Lung (tissue), 12 donors: ENCODE results near the gene IL1RL1. TPM values are rescaled to one million over a fixed set of nuclear protein-coding genes. Genes with fewer than 3 reads are reported as not detected.
A peak's percentile ranks its signal among the peaks of the same experiment; 100 is the strongest.

Experiments used
- ATAC-seq: fragments of 200-7000 bp; cut with Tn5 transposase; one replicate; pipeline ENCODE4 v1.9.1; 2020; ENCODE audit warnings: moderate number of reproducible peaks; ENCODE audit not compliant: insufficient read depth, low FRiP score
- DNase-seq, 3 donors: peaks; one replicate each; pipeline ENCODE4 v3.0.0-alpha.2; 2013 to 2017
- H3K27ac ChIP-seq, 2 donors: one replicate each; pipeline ENCODE4 v1.5.1; 2013; ENCODE audit warnings: mild to moderate bottlenecking in 2 of 2, moderate library complexity in 2 of 2, control low read depth in 1 of 2, inconsistent platforms in 1 of 2, low read depth in 1 of 2, low read length in 1 of 2
- H3K27me3 ChIP-seq, 3 donors: one replicate each; pipeline ENCODE4 v1.5.1; 2013; ENCODE audit warnings: low read length in 2 of 3; ENCODE audit not compliant: control insufficient read depth in 3 of 3, insufficient read depth in 3 of 3
- H3K36me3 ChIP-seq, 4 donors: one replicate each; pipeline ENCODE4 v1.5.1; 2013; ENCODE audit warnings: low read length in 4 of 4, mild to moderate bottlenecking in 1 of 4, moderate library complexity in 1 of 4; ENCODE audit not compliant: control insufficient read depth in 4 of 4, insufficient read depth in 4 of 4
- H3K4me1 ChIP-seq, 5 donors: one replicate each; pipeline ENCODE4 v1.5.1; 2013; ENCODE audit warnings: low read length in 5 of 5, mild to moderate bottlenecking in 2 of 5, moderate library complexity in 1 of 5; ENCODE audit not compliant: control insufficient read depth in 5 of 5, insufficient read depth in 5 of 5
- H3K4me3 ChIP-seq: one replicate; pipeline ENCODE4 v1.5.1; 2013; ENCODE audit warnings: mild to moderate bottlenecking, control low read depth, moderate library complexity
- H3K9ac ChIP-seq, 2 donors: one replicate each; pipeline ENCODE4 v1.5.1; 2013; ENCODE audit warnings: low read length in 2 of 2, control low read depth in 1 of 2; ENCODE audit not compliant: insufficient read depth in 1 of 2
- H3K9me3 ChIP-seq, 4 donors: one replicate each; pipeline ENCODE4 v1.5.1; 2013; ENCODE audit warnings: low read length in 3 of 4, mild to moderate bottlenecking in 1 of 4, moderate library complexity in 1 of 4; ENCODE audit not compliant: control insufficient read depth in 4 of 4, insufficient read depth in 3 of 4
- CTCF ChIP-seq: IDR thresholded peaks from 2 replicates; pipeline ENCODE4 v1.5.1; 2012; ENCODE audit warnings: mild to moderate bottlenecking; ENCODE audit errors: control extremely low read depth, extremely low read depth
- WGBS, 2 donors: extraction: QIAGEN DNeasy Blood & Tissue Kit; methylation state at CpG; one replicate each; pipeline ENCODE4 v1.1.7; 2013; 5-methylcytosine and 5-hydroxymethylcytosine counted together
- polyA plus RNA-seq, 2 donors: library from polyadenylated mRNA; stranded (reverse); fragments of 200-250 nt; gene quantifications; one replicate each; pipeline ENCODE4 v1.2.1, GENCODE V29; 2013
- total RNA-seq, 2 donors: library from RNA; depleted of rRNA in 1 of 2; stranded (reverse); fragments of >200 nt in 1 of 2; gene quantifications; one replicate each; pipeline ENCODE4 v1.2.1, GENCODE V29; 2014 to 2021
- donor health status: control.
- donor health status: control.
- donor health status: Bipolar disorder and iron deficiency.
- donor health status: healthy.
- donor health status: DM: yes; HTN: yes; CAD: no.

Gene IL1RL1
- total and polyA plus RNA-seq, 4 donors: 1.5 to 383 (median 77.8) TPM

GRCh38 chr2:102277202-102277700 lies 34.1 kb upstream of the IL1RL1 start:
- no peaks in the 10 kb centered on the region for H3K27me3 ChIP-seq
- 89 to 96% methylated on average over 1 of the region's 1 CpG for WGBS, 2 donors
- H3K27ac ChIP-seq: no peak overlapping the region
- no peak overlapping the region for H3K4me3 ChIP-seq
- H3K9me3 ChIP-seq: peaks cover 0 to 7% (median 2%) of the 10 kb centered on the region in 4 donors
- no peak overlapping the region for H3K9ac ChIP-seq
- DNase-seq (no peak), ATAC-seq (no peak)
- TF ChIP-seq CTCF: no peak
- peaks cover 0 to 4% (median 0%) of the 10 kb centered on the region in 5 donors for H3K4me1 ChIP-seq
- H3K36me3 ChIP-seq: no peaks in the 10 kb centered on the region

GRCh38 chr2:102278720-102279390 lies 32.5 kb upstream of the IL1RL1 start:
- 75 to 83% methylated on average over 3 of the region's 3 CpGs for WGBS, 2 donors
- no peak for TF ChIP-seq CTCF
- Histone ChIP-seq H3K9ac (no peak overlapping the region), H3K36me3 (no peaks in the 10 kb centered on the region), H3K4me3 (no peak overlapping the region), H3K4me1 (peaks cover 0 to 4% (median 0%) of the 10 kb centered on the region in 5 donors), H3K27me3 (no peaks in the 10 kb centered on the region), H3K27ac (no peak overlapping the region), H3K9me3 (peaks cover 0 to 7% (median 2%) of the 10 kb centered on the region in 4 donors)
- ATAC-seq (no peak), DNase-seq (no peak)

GRCh38 chr2:102279391-102279735 lies 32.0 kb upstream of the IL1RL1 start:
- no peak overlapping the region for H3K4me3 ChIP-seq
- TF ChIP-seq CTCF: no peak
- WGBS, 2 donors: 88 to 100% methylated on average over 1 of the region's 1 CpG
- ATAC-seq (no peak), DNase-seq (peak in 2 of 3 donors; percentile 38 to 59)
- H3K27me3 ChIP-seq: no peaks in the 10 kb centered on the region
- H3K9ac ChIP-seq: no peak overlapping the region
- no peaks in the 10 kb centered on the region for H3K36me3 ChIP-seq
- H3K4me1 ChIP-seq: peaks cover 0 to 4% (median 0%) of the 10 kb centered on the region in 5 donors
- H3K9me3 ChIP-seq: peaks cover 0 to 7% (median 2%) of the 10 kb centered on the region in 4 donors
- no peak overlapping the region for H3K27ac ChIP-seq
